Stimulated activated CD8-positive, alpha-beta memory T cell treated with anti-CD3 and anti-CD28 coated beads, Interleukin-12 subunit alpha, Interleukin-12 subunit beta, amount 100 ng/mL, for 1 hour (primary cell): ENCODE measurements around the gene CACTIN.
A peak's percentile ranks its signal among the peaks of the same experiment; 100 is the strongest.
"Not testable (repeated sequence)": the region's sequence is repeated elsewhere in the genome, so short reads cannot be mapped to it uniquely, and the experiment has no call there.

ENCODE experiments used
- DNase-seq: peaks from one replicate; pipeline ENCODE4 v3.0.0-alpha.2; 2020; ENCODE audit warnings: low read depth

Gene CACTIN

DNA sequence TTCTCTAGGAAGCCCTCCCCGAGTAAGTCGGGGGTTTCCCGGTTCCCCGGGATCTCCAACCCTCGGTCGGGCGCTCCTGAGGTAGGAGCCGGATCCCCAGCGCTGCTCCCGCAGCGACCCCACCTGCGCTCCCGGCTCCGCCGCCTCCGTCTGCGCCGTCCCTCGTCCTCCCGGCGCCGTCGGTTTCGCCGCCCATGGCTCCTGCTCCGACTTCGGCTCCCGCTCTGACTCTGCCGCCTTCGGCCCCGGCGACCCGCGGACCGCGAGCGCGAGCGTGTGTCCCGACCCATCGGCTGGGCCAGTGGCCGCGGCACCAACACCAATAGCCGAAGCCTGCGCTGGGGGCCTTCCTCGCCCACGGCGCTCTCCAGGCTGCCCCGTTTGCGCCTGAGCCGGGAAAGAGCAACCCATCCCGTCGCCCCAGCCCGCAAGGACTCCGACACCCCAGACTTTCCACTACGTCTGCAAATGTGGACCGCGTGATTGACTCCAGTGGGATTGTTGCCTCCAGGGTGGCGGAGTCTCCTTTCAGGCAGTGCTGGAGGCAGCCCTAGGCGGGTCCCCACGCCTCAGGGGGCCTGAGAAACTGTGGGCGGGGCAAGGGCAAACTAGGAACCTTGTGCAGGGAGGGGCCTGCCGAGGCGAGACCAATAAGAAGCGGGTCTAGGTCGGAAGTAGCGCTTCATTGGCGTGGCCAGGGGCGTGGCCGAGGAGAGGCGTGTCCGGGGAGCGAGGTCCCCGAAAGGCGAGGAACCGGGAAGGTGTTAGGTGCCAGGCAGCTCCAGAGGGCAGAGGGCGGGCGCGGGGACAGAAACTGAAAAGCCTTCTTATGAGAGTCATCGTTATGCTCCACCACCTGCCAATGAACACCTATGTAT lies at the start of gene CACTIN:
TSS of gene CACTIN (minus strand) at position 318 of the 878 bp plus-strand sequence. CDS start at position 290, 28 bp downstream.
- DNase-seq = peak; percentile 97

DNA sequence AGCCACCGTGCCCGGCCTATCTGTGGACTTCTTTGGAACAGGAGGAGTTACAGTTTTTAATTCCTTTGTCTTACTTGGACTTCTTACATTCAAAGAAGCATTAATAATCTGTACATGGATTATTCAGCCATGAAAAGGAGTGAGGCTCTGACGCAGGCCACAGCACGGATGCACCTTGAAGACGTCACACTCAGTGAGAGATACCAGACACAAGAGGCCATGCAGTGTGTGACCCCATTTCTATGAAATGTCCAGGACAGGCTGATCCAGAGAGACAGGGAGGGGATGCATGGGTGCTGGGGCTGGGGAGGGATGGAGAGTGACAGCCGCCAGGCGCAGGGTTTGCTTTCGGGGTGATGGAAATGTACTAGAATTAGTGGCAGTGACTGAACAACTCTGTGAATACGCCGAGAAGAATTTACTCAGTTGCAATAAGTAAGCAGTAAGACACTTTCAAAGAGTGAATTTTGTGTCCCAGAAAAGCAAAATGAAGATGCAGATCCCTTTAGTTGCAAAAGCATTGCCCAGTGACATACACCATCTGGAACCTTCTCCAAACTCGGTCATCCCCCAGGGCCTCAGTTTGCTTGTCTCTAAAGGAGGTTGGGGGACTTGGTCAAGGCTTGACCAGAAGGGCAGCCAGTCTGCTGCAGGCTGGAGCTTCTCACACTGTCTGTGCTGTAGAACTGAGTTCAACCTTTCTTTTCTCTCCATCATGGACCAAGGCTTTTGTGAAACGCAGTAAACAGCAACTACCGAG lies 48.4 kb upstream of the CACTIN start:
- no peak for DNase-seq

DNA sequence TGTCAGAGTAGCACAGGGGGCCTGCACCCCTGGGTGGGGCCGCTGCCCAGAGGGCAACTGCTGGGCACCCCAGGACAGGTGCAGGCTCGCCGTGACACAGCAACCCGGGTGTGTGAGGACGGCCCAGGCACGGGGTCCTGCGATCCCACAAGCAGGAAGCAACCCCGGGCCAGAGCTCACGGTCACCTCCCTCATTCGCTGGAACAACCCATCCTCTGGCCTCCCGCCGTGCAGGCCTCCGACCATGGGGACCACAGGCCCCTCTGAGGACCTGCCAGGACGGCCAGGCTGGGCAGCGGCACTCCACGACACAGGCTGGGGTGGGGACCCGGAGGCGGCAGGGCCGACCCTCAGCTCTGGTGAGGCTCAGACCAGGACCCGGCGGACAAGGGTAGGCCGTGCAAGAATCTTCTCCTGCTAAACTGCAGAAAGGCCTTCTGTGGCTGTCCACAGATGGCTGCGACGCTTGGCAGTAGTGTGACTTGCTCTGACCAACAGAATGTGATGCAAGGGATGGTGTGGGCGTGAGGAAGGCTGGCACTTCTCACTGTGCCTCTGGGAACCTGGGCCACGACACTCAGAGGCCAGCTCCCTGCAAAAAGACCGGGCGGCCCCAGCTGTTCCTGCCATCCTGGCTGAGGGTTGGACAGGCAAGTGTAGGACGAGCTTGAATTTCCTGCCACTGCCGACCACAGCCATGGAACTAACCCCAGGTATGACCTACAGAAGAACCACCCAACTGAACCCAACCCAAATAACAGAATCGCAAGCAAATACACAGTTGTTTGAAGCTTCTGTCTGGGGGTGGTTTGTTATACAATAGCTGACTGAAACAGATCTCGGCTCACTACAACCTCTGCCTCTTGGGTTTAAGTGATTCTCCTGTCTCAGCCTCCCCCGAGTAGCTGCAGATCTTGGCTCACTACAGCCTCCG lies 47.2 kb upstream of the CACTIN start:
- DNase-seq = no peak

DNA sequence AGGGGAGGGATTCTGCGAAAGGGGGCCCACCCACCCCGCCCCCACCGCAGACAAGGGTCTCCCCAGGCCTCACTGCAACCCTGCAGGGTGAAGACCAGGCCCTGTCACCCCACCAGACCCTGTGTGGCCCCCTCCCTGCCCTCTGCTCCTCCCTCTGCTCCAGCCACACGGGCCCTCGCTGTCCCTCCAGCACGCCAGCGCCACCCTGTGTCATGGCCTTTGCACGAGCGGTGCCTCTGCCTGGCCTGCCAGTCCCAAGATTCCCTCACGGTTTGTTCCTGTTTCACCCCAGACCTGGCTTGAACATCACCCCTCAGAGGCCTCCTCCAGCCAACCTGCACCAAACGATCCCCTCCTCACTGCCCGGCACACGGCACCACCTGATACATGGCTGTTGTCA lies 46.4 kb upstream of the CACTIN start:
- DNase-seq = no peak

DNA sequence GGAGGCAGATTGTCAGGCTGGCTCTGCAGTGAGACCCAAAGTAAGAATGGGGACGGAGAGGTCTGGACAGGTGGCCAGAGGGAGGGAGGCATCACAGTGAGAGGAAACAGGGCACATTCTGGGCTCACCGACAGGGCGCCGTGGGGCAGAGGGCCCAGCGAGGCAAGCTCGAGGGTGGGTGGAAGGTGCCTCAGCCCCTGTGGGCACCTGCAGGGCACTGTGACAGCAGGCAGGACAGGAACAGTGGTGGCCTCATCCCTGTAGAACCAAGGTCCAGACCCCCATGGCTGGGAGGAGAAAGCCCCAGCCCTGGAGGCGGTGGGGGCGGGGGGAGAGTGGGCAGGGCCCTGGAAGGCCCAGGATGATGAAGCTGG lies 46.0 kb upstream of the CACTIN start:
- DNase-seq = no peak

DNA sequence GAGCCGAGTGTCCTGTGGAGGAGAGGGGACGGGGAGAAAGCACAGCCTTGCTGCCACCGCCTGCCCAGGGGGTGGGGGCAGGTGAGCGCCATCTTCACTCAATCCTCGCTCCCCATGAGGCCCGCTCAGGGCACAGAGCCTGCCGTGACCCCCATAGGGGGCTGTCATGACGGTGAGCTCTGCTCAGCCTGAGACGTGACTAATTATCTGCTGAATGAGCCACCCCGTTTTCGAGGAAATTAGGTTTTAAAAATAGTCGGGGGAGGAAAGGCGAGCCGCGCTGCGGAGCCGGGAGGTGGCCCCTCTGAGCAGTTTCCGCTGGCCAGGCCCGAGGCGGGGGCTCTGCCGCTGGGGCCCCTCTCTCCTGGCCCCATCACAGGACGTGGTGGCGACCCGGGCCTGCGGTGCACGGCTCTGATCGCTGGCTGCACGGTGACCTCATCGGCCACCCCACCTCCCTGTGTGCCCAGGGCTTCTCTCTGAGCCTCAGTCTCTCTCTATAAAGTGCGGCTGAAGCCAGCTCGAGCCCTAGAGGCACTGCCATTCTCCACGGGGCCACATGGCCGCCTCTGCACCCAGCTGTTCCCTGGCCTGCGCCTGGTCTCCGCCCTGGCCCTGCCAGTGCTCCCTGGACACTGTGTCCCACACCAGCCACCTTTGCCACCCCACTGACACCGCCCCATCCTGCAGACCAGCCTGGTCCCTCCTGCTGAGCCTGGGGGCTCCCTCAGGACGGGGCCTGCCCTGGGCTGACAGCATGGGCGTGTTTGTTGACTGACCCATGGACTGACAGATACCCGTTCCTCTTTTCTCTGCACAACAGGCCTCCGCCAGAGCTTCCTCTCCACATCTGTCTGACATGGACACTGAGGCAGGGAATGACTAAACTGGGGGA lies 45.3 kb upstream of the CACTIN start:
- DNase-seq = no peak

DNA sequence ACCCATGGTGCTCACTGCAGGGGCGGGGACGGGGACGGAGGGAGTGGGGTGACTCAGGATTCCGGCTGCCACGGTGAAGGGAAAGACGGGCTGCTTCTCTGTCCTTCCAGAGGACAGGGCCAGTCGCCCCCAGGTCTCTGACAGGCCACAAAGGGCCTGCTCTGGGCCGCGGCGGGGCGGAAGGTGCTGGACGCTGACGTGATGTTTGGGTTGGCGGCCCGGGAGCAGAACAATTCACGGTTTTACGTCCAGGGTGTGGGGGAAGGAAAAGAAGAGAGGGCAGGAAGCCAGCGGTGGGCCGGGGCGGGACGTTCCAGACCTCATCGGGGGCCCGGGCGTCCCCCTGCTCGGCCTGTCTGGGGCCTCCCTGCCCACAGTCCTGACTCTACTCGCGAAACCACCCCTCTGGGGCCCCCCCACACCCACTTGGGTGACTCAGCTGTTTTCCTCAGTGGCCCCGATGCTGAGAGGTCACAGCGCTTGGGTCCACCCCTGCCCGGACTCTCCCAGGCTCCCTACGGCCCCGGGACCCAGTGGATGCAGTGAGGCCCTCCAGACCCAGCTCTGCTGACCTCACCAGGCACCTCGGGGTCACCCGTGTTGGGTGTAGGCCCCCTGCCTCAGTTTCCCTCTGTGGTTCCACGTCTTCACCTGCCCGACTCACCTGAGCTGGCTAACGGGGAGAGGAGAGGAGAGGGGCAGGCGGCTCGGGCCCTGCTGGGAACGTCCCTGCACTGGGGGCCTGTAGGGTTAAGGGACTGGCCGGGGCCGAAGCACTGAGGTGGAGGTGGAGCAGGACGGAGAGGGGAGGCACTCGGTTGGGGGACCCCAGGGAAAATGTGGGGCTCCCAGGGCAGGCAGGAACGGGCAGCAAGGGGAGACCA lies 44.4 kb upstream of the CACTIN start:
- DNase-seq = peak; percentile 20

DNA sequence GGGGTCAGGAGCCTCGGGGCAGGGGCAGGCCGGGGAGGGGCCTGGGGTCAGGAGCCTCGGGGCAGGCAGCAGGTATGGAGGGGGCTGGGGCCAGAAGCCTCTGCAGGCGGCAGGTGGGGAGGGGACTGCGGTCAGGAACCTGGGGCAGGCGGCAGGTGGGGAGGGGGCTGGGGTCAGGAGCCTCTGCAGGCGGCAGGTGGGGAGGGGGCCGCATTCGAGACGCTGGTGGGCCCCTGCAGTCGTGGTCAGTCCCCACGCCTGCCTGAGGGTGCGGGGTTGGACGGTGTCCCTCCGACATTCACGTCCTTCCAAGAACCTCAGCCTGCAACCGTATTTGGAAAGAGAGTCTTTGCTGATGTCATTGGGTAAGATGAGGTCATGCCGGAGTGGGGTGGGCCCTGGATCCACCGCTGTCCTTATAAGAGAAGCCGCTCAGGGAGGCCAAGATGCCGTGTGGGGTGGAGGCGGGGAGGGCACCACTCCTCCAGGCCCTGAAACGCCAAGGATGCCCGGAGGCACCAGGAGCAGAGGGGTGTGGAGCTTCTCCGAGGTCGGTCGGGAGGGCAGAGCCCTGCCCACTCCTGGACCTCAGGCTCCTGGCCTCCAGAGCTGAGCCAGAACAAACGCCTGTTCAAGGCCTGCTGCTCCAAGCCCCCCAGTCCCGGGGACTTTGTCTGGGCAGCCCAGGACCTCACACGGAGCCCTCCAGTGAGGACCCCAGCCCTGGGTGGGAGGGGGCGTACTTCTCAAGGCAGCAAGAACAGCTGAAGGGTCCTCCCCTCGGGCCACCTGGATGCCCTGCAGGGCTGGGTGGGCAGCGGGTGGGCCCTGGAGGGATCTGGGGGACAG lies 43.6 kb upstream of the CACTIN start:
- DNase-seq = no peak

DNA sequence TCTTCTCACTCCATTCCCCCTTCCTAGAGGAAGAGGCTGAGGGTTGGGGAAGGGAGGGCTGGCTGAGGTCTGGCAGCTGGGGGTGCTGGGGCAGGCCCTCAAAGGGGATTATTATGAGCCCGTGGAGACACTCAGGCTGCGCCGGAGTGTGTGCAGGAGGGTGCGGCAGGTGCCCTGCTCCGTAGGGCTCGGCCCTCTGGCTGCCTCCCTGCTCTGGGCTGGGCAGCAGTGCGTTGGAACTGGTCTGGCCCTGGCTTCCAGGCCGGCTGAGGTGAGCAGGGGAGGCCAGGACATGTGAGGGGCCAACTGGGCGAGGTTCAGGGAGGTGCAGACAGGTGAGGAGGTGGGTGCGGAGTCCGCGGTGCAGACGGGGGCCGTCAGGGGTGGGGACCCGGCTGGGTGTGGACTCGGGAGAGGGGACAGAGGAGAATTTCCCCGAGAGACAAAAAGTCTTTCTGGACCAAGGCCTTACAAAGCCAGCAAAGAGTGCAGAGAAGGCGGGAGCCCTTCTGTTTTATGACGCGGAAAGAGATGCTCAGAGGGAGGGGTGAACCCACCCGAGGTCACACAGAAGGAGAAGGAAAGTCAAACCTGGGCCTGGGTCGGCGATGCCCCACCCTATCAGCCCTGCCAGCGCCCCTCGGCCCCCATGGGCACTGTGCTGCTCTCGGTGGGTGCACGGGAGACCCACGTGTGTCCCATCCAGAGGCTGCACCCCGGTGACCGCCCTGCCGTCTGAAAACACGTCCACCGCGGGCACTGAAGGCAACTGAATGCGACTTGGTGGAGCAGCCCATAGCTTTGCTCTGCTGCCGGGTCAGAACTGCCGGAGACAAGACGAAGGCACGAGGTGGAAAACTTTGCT lies 42.7 kb upstream of the CACTIN start:
- DNase-seq = no peak

DNA sequence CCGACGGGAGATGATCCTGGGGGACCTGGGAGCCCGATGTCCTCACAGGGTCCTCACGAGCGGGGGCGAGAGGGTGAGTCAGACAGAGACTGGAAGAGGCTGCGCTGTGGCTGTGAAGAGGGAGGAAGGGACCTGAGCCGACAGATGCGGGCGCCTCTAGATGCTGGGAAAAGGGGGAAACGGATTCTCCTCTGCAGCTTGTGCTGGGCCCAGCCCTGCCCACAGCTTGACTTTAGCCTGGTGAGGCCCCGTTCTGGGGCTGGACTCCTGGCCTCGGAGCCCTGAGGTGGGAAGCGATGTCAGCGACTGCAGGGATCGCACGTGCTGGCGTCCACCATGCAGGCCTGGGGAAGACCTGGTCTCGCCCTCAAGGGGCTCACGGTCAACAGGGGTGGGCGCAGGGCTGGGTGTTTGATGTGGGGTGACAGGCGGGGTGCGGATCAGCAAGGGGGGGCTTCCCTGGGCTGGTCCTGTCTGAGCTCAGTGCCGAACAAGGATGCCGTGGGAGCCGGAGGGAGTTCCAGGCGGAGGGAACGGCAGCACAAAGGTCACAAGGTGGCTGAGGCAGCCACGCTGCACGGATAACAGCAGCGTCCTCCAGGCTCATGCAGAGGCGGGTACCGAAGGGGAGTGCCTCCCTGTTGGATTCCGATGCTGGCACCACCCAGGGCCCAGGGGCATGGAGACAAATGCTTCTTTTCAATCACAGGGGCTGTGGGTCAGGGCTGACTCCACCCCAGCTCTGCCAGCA lies 41.9 kb upstream of the CACTIN start:
- no peak for DNase-seq

DNA sequence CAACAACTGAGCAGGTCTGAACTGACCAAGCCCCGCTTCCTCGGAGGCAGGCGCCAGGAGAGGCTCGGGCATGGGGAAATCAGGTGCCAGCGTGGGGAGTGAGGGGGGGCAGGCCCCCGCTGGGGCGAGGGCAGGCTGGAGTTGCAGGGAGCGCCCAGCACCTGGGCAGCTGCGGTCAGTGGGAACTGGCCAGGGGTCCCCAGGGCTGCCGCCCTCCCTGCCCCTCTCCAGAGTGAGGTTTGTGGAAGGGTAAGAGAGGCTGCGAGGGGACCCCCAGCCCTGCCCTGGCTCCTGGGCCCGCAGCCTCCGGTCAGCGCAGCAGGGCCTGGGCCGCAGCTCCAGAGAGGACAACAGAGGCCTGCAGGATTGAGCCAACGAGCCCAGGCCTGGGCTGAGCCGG lies 41.2 kb upstream of the CACTIN start:
- DNase-seq = no peak

DNA sequence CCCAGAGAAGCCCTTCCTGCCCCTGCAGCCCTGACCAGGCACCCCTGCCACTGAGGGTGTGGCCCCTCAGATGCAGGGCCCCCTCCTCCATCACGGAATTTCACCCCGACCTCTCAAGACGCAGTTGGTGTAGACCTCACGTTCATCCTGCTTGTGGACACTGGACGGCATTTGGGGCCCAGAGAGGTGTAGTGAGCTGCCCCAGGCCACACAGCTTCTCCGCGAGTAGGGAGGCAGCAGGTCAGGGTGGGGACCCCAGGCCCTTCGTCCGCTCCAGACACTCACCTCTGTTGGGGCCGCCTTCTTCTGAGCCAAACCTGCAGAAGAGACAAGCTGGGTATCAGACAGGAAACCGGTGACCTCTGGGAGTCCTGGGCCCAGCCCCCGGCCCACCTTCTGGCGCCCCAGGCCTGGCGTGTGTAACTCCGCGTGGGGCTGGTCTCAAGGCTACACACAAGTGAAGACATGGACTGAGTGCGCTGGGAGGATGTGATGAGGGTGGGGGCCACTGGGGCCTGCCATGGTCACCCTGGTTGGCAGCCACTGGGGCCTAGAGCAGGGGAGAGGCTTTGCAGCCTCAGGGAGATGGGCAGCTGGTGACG lies 40.5 kb upstream of the CACTIN start:
- no peak for DNase-seq

DNA sequence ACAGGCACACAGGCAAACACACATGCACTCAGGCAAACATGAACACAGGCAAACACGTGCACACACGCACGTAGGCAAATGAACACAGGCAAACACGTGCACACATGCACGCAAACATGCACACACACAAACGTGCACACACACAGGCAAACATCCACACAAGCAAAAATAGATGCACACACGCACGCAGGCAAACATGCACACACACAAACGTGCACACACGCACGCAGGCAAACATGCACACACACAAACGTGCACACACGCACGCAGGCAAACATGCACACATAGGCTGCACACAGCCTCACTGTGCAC lies 39.9 kb upstream of the CACTIN start:
- not testable (repeated sequence) for DNase-seq

DNA sequence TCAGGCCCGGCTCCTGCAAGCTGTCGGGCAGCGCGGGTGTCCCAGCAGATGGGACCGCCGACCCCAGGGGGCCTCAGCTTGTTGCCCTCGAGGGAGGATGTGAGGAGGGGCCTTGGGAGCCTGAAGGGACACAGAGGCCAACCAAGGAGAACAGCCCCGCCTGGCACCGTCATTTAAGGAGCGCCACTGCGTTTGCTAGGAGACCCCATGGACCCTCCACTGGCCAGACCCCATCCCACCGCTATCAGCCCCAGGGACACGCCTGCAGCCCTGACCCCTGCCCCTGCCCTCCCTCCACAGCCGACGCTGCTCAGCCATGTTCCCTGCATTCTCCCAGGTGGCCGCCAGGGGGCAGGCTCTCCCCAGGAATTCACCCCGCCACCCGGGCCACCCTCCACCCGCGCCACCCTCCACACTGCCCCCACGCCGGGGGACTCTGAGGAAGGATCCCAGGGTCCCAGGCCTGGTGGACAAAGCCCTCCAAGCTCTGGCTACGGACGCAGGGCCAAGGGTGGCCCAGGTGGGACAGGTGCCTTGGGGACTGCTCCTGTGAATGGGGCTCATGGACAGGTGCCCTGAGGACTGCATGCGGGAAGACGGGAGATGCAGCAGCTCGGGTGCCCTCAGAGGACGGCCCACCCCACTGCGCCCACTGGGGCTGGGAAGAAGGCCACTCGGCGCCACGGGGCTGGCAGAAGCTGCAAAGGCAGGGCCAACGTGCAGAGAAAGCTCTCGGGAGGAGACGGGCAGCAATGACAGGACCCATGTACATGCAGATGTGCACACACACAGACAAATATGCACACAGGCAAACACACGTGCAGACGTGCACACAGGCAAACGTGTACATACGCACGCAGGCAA lies 39.3 kb upstream of the CACTIN start:
- DNase-seq = peak; percentile 67

DNA sequence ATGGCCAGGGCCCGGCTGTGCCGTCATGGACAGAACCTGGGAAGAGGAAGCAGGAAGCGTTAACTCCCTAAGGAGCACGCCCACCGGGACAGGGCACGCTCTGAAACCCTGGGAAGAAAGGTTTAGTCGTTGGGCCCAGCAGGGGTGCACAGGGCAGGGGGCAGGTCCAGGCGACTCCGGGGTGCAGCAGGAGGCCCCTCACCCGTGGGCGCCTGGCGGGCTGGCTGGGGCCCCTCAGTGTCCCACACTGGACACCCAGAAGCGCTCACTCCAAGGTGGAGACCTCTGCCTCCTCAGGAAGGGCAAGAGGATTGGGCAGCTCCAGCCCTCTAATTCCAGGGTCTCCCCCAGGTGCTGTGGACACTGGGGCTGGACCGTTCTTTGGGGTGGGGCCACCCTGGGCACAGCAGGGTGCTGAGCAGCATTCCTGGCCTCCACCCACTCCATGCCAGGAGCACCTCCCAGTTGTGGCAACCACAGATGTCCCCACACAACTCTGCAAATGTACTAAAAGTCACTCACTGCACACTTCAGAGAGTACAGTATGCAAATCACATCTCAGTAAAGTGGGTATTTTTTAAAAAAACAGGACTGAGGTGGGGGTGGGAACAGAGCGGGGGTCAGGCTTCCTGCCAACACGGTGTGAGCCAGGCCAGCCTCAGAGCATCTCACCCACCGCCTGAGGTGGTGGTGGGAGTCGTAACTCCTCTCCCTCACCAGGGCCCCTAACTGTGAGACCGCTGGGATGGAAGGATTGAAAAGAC lies 38.5 kb upstream of the CACTIN start:
- no peak for DNase-seq
